IMR-90 (cell line): ENCODE results near the gene RCCD1. TPM values are rescaled to one million over a fixed set of nuclear protein-coding genes. Genes with fewer than 3 reads are reported as not detected.

Experiments used
- ATAC-seq: fragments of 200-7000 bp; cut with Tn5 transposase; 2 replicates; pipeline ENCODE4 v1.9.1; 2020; ENCODE audit warnings: low read depth, mild to moderate bottlenecking, moderate library complexity
- BruUV-seq: library from RNA; stranded (reverse); fragments of 400-500 nt; replicated peaks from 2 replicates; lab custom pipeline; 2021; lab: Mats Ljungman, UMichigan
- CTCF ChIA-PET: fragments of 300-600 bp; formaldehyde crosslinking; extraction: SDS; loops from one replicate; lab custom pipeline; 2021; ENCODE audit warnings: antibody characterized with exemption; lab: Yijun Ruan, JAX
- POLR2A ChIA-PET: fragments of 300-600 bp; sonication (Branson Sonifier 250); formaldehyde crosslinking; loops from one replicate; lab custom pipeline; 2022; ENCODE audit warnings: antibody characterized with exemption; ENCODE audit not compliant: unreplicated experiment; lab: Charles Lee
- DNase-seq: peaks from one replicate; pipeline ENCODE4 v3.0.0; 2013
- H2AFZ ChIP-seq: replicated peaks from 2 replicates; pipeline ENCODE3; 2013; ENCODE audit warnings: low read length, mild to moderate bottlenecking; ENCODE audit not compliant: poor library complexity
- H2AK5ac ChIP-seq: 2 replicates; pipeline ENCODE4 v1.6.1; 2013; ENCODE audit warnings: low read depth, low read length, inconsistent platforms
- H2AK9ac ChIP-seq: replicated peaks from 2 replicates; pipeline ENCODE3; 2013; ENCODE audit warnings: mild to moderate bottlenecking, low read depth, low read length, moderate library complexity; ENCODE audit not compliant: poor library complexity
- H2BK120ac ChIP-seq: 2 replicates; pipeline ENCODE4 v1.6.1; 2013; ENCODE audit warnings: low read depth, low read length, inconsistent platforms
- H2BK15ac ChIP-seq: 3 replicates; pipeline ENCODE4 v1.6.1; 2013; ENCODE audit warnings: low read depth, low read length, inconsistent platforms
- H2BK20ac ChIP-seq: 2 replicates; pipeline ENCODE4 v1.6.1; 2013; ENCODE audit warnings: low read depth, mild to moderate bottlenecking, inconsistent platforms, low read length, moderate library complexity
- H2BK5ac ChIP-seq: 2 replicates; pipeline ENCODE4 v1.6.1; 2013; ENCODE audit warnings: mild to moderate bottlenecking, low read depth, low read length, inconsistent platforms; ENCODE audit not compliant: poor library complexity, severe bottlenecking
- H3K14ac ChIP-seq: replicated peaks from 2 replicates; pipeline ENCODE4 v1.6.1; 2013; ENCODE audit warnings: low read depth, low read length, inconsistent platforms
- H3K18ac ChIP-seq: 2 replicates; pipeline ENCODE4 v1.6.1; 2013; ENCODE audit warnings: low read depth, low read length, control low read depth
- H3K23ac ChIP-seq: 2 replicates; pipeline ENCODE4 v1.6.1; 2013; ENCODE audit warnings: low read depth, low read length, inconsistent platforms
- H3K27ac ChIP-seq: 2 replicates; pipeline ENCODE4 v1.5.1; 2013; ENCODE audit warnings: mild to moderate bottlenecking, control low read depth, low read length; ENCODE audit not compliant: insufficient read depth
- H3K27me3 ChIP-seq: 2 replicates; pipeline ENCODE4 v1.6.1; 2013; ENCODE audit warnings: low read length; ENCODE audit not compliant: control insufficient read depth, insufficient read depth
- H3K36me3 ChIP-seq: 2 replicates; pipeline ENCODE4 v1.6.1; 2013; ENCODE audit warnings: low read length, mixed read lengths; ENCODE audit not compliant: control insufficient read depth, insufficient read depth
- H3K4ac ChIP-seq: 2 replicates; pipeline ENCODE4 v1.6.1; 2013; ENCODE audit warnings: low read depth, low read length, inconsistent platforms
- H3K4me1 ChIP-seq: 2 replicates; pipeline ENCODE4 v1.6.1; 2013; ENCODE audit warnings: low read length, mixed read lengths; ENCODE audit not compliant: control insufficient read depth, insufficient read depth
- H3K4me2 ChIP-seq: 2 replicates; pipeline ENCODE4 v1.6.1; 2013; ENCODE audit warnings: low read depth, mild to moderate bottlenecking, control low read depth, low read length, moderate library complexity
- H3K4me3 ChIP-seq: 2 replicates; pipeline ENCODE4 v1.5.1; 2013; ENCODE audit warnings: low read depth, mild to moderate bottlenecking, control low read depth, low read length, moderate library complexity; ENCODE audit not compliant: insufficient read depth
- H3K56ac ChIP-seq: 2 replicates; pipeline ENCODE4 v1.6.1; 2013; ENCODE audit warnings: low read length, inconsistent platforms; ENCODE audit not compliant: insufficient read depth; ENCODE audit errors: extremely low read depth
- H3K79me1 ChIP-seq, 2 experiments: 2 replicates each; pipeline ENCODE4 v1.6.1; 2013; ENCODE audit warnings: low read length in 2 of 2, inconsistent platforms in 1 of 2, low read depth in 1 of 2
- H3K9ac ChIP-seq: 2 replicates; pipeline ENCODE4 v1.6.1; 2013; ENCODE audit warnings: low read depth, low read length, control low read depth
- H3K9me1 ChIP-seq: 2 replicates; pipeline ENCODE4 v1.6.1; 2013; ENCODE audit warnings: low read length, inconsistent platforms; ENCODE audit not compliant: insufficient read depth
- H3K9me3 ChIP-seq: 2 replicates; pipeline ENCODE4 v1.6.1; 2013; ENCODE audit warnings: low read length; ENCODE audit not compliant: control insufficient read depth, insufficient read depth
- H4K20me1 ChIP-seq: 2 replicates; pipeline ENCODE4 v1.6.1; 2013; ENCODE audit warnings: low read length, inconsistent platforms; ENCODE audit not compliant: insufficient read depth
- H4K5ac ChIP-seq: 2 replicates; pipeline ENCODE4 v1.6.1; 2013; ENCODE audit warnings: mild to moderate bottlenecking, low read depth, low read length, control low read depth
- H4K8ac ChIP-seq, 2 experiments: 2 replicates each; pipeline ENCODE4 v1.6.1; 2013; ENCODE audit warnings: low read depth in 2 of 2, low read length in 2 of 2, control low read depth in 1 of 2, inconsistent platforms in 1 of 2
- H4K91ac ChIP-seq: 2 replicates; pipeline ENCODE4 v1.6.1; 2013; ENCODE audit warnings: low read depth, low read length, inconsistent platforms; ENCODE audit not compliant: insufficient read depth
- CHD1 ChIP-seq: IDR thresholded peaks from 2 replicates; pipeline ENCODE4 v1.6.1; 2012; ENCODE audit warnings: low read depth, low read length, improper control_type of control experiment
- RAD21 ChIP-seq: IDR thresholded peaks from 2 replicates; pipeline ENCODE4 v1.6.1; 2012; ENCODE audit warnings: low read length, improper control_type of control experiment
- WGBS, 2 experiments: methylation state at CpG; one replicate each; pipeline versions ENCODE4 v1.1.5 to v1.1.7; 2013; ENCODE audit warnings: missing lambda C conversion rate in 2 of 2; ENCODE audit not compliant: insufficient read length in 1 of 2; ENCODE audit errors: extremely low coverage in 2 of 2; 5-methylcytosine and 5-hydroxymethylcytosine counted together
- dilution Hi-C: fragments of 300-500 bp; cut with HindIII; formaldehyde crosslinking; loops from one replicate; pipeline ENCODE4 v1.14.3; 2018; ENCODE audit warnings: low sequenced_read_pairs; ENCODE audit not compliant: unreplicated experiment
- in situ Hi-C: fragments of 300-500 bp; cut with MboI; formaldehyde crosslinking; loops from 3 replicates; pipeline ENCODE4 v1.14.3; 2019; ENCODE audit warnings: low sequenced_read_pairs, inconsistent platforms, mixed read lengths
- intact Hi-C: fragments of 100-400 bp; cut with micrococcal nuclease; formaldehyde crosslinking; loops from 2 replicates; pipeline ENCODE4 v1.10.0; 2022
- polyA plus RNA-seq, 3 experiments: library from polyadenylated mRNA; depleted of rRNA; stranded (reverse); fragments of >200 nt; gene quantifications; 2 replicates each; pipeline ENCODE4 v1.2.3, GENCODE V29; 2012; ENCODE audit warnings: low replicate concordance in 1 of 3
- total RNA-seq: library from RNA; depleted of rRNA; stranded (reverse); fragments of >200 nt; gene quantifications from 2 replicates; pipeline ENCODE4 v1.2.3, GENCODE V29; 2012

The RCCD1 gene
- total and polyA plus RNA-seq, 2 of the 4 experiments (the other 2 are of a cell fraction), result 3.9 to 9.9 TPM

GRCh38 chr15:90931575-90931827, 23.2 kb upstream of the RCCD1 start:
- ChIA-PET POLR2A (no interaction called here), CTCF (interaction anchor here (0.9 to 1.9 kb wide), 2 partner anchors 23 to 284 kb away, joined by 4 to 6 read pairs; no protein-coding TSS in a partner anchor)
- Histone ChIP-seq H3K14ac (no peak overlapping the region), H2BK15ac (no peak overlapping the region), H2AK5ac (no peak overlapping the region), H3K9ac (no peak overlapping the region), H4K8ac (no peak overlapping the region; a peak in 1 of 4 replicates), H4K5ac (no peak overlapping the region), H3K9me1 (peaks cover 11% of the 10 kb centered on the region), H3K9me3 (no peaks in the 10 kb centered on the region), H2BK5ac (no peak overlapping the region), H3K27me3 (no peaks in the 10 kb centered on the region), H2BK120ac (no peak overlapping the region), H3K4me2 (peak overlapping the region; percentile 96; the same call in 1 of the 2 replicates), H3K27ac (no peak overlapping the region), H2BK20ac (no peak overlapping the region), H4K20me1 (peaks cover 6% of the 10 kb centered on the region; the same call in 1 of the 2 replicates), H3K56ac (no peak overlapping the region), H2AFZ (peak overlapping the region; percentile 95), H3K79me1 (peaks cover 13 to 38% of the 10 kb centered on the region in 2 experiments), H3K4me3 (peak overlapping the region; percentile 81; the same call in 1 of the 2 replicates), H2AK9ac (no peak overlapping the region), H3K36me3 (no peaks in the 10 kb centered on the region), H4K91ac (no peak overlapping the region), H3K4me1 (peaks cover 11% of the 10 kb centered on the region), H3K18ac (no peak overlapping the region), H3K23ac (no peak overlapping the region), H3K4ac (no peak overlapping the region)
- WGBS, 2 experiments, result 30% methylated on average over 2 of the region's 6 CpGs; no CpG with 5 or more reads in 1 of the 2 experiments
- DNase-seq, result no peak
- dilution Hi-C loops, result no loop called here
- intact Hi-C loops, result no loop called here
- no TSS peak for BruUV-seq
- TF ChIP-seq RAD21, result 0 out of 2 replicates have a peak, but pooled peaks have one; percentile 8
- TF ChIP-seq CHD1, result no peak
- in situ Hi-C loops, result no loop called here
- no peak for ATAC-seq
